ENCODE results near the gene LBX2. TPM values are rescaled to one million over a fixed set of nuclear protein-coding genes. Genes with fewer than 3 reads are reported as not detected.

The LBX2 gene
- total and polyA plus RNA-seq, 9 of the 15 experiments (the other 6 are each of a cell fraction or from before 2014, with no cell fraction given) = 0.39 to 6.2 (median 1.8) TPM; not detected in 1

DNA sequence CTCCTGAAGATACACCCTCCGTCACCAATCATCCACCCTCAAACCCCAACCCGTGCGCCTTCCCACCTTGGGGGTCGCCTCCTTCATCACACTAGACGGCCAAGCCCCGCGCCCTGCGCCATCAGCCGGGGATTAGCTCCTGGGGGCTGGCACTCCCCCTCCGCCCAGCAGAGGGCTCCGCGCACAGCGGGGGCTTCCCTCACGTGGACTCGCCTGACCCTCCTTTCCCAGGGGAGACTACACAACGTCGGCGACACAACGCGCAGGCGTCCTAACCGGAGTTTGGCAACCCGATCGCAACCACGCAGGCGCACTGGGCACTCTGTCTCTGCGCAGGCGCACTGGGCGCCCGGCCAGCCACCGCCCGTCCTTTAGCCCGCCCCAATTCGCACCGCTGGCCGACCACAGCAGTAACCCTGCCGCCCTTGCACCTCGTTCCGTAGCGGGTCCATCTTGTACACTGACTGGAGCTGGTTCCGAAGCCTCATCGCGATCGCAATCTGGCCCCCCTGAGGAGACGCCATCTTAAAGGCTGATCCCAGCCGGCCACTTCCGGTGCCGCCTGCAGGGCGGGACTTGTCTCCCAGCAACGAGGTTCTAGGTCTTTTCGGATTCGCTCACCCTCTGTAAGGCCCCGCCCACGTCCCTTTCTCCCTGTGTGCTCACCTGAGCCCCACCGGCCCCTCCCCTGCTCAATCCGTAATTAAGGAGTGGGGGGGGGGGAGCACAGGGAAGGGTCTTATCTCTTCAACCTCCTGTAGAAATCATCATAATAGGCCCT, 7.9 kb upstream of the LBX2 start, which contains the start of gene PCGF1 (continued):
- TF ChIP-seq TEAD2 (tag; IDR thresholded peaks at IDR 0.05) (no peak), CAMTA2 (CRISPR knock-in tag; conservative IDR thresholded peaks at IDR 0.05) (no peak), ZNF57 (CRISPR knock-in tag; IDR thresholded peaks at IDR 0.05) (no peak), ETV1 (tag; conservative IDR thresholded peaks at IDR 0.05; ENCODE audit: low read depth) (peak; percentile 70), CHD2 (IDR thresholded peaks at IDR 0.05; ENCODE audit: low read depth, low read length) (0 out of 2 replicates have a peak, but pooled peaks have one; percentile 10), PPARD (CRISPR knock-in tag; IDR thresholded peaks at IDR 0.05) (no peak), TAF15 (IDR thresholded peaks at IDR 0.05; ENCODE audit: low read depth, low read length) (no peak), TGIF2 (CRISPR knock-in tag; IDR thresholded peaks at IDR 0.05) (no peak), KLF6 (CRISPR knock-in tag; IDR thresholded peaks at IDR 0.05; ENCODE audit: borderline replicate concordance) (0 out of 2 replicates have a peak, but pooled peaks have one; percentile 2), JUN (IDR thresholded peaks at IDR 0.05; ENCODE audit: borderline replicate concordance, low read depth, low read length) (no peak), JUN (CRISPR knock-in tag; IDR thresholded peaks at IDR 0.05; ENCODE audit: borderline replicate concordance) (no peak; the same call in 1 of the 2 replicates), ZNF41 (CRISPR knock-in tag; conservative IDR thresholded peaks at IDR 0.05) (no peak), ZC3H11A (IDR thresholded peaks at IDR 0.05; ENCODE audit: low read depth, low read length) (no peak)
- TF ChIP-seq, protein P1, sequence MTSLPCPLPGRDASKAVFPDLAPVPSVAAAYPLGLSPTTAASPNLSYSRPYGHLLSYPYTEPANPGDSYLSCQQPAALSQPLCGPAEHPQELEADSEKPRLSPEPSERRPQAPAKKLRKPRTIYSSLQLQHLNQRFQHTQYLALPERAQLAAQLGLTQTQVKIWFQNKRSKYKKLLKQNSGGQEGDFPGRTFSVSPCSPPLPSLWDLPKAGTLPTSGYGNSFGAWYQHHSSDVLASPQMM (CRISPR knock-in tag; IDR thresholded peaks at IDR 0.05) = no peak
- TF ChIP-seq, protein P2, sequence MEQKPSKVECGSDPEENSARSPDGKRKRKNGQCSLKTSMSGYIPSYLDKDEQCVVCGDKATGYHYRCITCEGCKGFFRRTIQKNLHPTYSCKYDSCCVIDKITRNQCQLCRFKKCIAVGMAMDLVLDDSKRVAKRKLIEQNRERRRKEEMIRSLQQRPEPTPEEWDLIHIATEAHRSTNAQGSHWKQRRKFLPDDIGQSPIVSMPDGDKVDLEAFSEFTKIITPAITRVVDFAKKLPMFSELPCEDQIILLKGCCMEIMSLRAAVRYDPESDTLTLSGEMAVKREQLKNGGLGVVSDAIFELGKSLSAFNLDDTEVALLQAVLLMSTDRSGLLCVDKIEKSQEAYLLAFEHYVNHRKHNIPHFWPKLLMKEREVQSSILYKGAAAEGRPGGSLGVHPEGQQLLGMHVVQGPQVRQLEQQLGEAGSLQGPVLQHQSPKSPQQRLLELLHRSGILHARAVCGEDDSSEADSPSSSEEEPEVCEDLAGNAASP (IDR thresholded peaks at IDR 0.05) = no peak
- TF ChIP-seq, protein P3, sequence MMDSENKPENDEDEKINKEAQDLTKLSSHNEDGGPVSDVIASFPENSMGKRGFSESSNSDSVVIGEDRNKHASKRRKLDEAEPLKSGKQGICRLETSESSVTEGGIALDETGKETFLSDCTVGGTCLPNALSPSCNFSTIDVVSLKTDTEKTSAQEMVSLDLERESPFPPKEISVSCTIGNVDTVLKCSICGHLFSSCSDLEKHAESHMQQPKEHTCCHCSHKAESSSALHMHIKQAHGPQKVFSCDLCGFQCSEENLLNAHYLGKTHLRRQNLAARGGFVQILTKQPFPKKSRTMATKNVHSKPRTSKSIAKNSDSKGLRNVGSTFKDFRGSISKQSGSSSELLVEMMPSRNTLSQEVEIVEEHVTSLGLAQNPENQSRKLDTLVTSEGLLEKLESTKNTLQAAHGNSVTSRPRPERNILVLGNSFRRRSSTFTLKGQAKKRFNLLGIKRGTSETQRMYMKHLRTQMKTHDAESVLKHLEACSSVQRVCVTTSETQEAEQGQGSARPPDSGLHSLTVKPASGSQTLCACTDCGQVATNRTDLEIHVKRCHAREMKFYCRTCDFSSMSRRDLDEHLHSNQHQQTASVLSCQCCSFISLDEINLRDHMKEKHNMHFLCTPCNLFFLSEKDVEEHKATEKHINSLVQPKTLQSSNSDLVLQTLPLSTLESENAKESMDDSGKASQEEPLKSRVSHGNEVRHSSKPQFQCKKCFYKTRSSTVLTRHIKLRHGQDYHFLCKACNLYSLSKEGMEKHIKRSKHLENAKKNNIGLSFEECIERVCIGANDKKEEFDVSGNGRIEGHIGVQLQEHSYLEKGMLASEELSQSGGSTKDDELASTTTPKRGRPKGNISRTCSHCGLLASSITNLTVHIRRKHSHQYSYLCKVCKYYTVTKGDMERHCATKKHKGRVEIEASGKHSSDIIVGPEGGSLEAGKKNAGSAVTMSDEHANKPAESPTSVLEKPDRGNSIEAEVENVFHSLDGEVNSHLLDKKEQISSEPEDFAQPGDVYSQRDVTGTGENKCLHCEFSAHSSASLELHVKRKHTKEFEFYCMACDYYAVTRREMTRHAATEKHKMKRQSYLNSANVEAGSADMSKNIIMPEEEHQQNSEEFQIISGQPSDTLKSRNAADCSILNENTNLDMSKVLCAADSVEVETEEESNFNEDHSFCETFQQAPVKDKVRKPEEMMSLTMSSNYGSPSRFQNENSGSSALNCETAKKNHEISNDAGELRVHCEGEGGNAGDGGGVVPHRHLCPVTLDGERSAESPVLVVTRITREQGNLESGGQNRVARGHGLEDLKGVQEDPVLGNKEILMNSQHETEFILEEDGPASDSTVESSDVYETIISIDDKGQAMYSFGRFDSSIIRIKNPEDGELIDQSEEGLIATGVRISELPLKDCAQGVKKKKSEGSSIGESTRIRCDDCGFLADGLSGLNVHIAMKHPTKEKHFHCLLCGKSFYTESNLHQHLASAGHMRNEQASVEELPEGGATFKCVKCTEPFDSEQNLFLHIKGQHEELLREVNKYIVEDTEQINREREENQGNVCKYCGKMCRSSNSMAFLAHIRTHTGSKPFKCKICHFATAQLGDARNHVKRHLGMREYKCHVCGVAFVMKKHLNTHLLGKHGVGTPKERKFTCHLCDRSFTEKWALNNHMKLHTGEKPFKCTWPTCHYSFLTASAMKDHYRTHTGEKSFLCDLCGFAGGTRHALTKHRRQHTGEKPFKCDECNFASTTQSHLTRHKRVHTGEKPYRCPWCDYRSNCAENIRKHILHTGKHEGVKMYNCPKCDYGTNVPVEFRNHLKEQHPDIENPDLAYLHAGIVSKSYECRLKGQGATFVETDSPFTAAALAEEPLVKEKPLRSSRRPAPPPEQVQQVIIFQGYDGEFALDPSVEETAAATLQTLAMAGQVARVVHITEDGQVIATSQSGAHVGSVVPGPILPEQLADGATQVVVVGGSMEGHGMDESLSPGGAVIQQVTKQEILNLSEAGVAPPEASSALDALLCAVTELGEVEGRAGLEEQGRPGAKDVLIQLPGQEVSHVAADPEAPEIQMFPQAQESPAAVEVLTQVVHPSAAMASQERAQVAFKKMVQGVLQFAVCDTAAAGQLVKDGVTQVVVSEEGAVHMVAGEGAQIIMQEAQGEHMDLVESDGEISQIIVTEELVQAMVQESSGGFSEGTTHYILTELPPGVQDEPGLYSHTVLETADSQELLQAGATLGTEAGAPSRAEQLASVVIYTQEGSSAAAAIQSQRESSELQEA (IDR thresholded peaks at IDR 0.05; ENCODE audit: low read depth) = no peak
- TF ChIP-seq, protein P4, sequence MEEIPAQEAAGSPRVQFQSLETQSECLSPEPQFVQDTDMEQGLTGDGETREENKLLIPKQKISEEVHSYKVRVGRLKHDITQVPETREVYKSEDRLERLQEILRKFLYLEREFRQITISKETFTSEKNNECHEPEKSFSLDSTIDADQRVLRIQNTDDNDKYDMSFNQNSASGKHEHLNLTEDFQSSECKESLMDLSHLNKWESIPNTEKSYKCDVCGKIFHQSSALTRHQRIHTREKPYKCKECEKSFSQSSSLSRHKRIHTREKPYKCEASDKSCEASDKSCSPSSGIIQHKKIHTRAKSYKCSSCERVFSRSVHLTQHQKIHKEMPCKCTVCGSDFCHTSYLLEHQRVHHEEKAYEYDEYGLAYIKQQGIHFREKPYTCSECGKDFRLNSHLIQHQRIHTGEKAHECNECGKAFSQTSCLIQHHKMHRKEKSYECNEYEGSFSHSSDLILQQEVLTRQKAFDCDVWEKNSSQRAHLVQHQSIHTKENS (CRISPR knock-in tag; IDR thresholded peaks at IDR 0.05) = no peak

Data from K562 (cell line).